Measurements from ENCODE around the gene TBC1D5. TPM values are rescaled to one million over a fixed set of nuclear protein-coding genes. Genes with fewer than 3 reads are reported as not detected.
"Not testable (repeated sequence)": the region's sequence is repeated elsewhere in the genome, so short reads cannot be mapped to it uniquely, and the experiment has no call there.

The TBC1D5 gene
- total RNA-seq, 1 donor from 2014 or later, result 69.4 TPM

DNA sequence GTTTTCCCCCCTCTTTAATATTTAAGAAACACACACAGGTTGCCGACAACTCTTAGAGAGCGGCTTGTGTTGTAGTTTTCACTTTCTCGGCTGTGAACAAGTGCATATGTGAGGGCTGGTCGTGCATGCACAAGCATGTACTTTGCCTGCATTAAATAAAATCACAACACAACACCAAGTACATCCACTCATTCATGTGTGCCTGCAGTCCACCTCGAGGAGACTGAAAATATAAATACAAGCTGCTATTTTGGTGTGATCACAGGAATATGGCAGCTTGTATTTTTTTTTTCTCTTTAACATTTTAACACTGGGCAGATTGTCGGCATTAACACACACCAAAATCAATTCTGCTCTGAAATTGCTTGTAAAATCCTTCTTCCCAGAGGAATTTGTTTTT, 346.4 kb downstream of the TBC1D5 start:
- H3K4me3 ChIP-seq (ENCODE audit: low read length in 3 of 3), result no peak overlapping the region
- H3K27ac ChIP-seq (ENCODE audit: low read depth, low read length), result no peak overlapping the region
- H3K9me3 ChIP-seq (ENCODE audit: control insufficient read depth in 3 of 3, low read length in 3 of 3), result no peaks in the 10 kb centered on the region
- no peak overlapping the region for H3K9ac ChIP-seq (ENCODE audit: low read depth in 1 of 3, low read length in 3 of 3)
- H3K36me3 ChIP-seq (ENCODE audit: control insufficient read depth in 3 of 3, insufficient read depth in 3 of 3, low read length in 3 of 3), result peaks cover 0 to 2% (median 0%) of the 10 kb centered on the region in 3 donors
- no peaks in the 10 kb centered on the region for H3K4me1 ChIP-seq (ENCODE audit: control insufficient read depth in 3 of 3, insufficient read depth in 3 of 3, low read length in 3 of 3)
- H3K27me3 ChIP-seq (ENCODE audit: control insufficient read depth in 3 of 3, insufficient read depth in 3 of 3, low read length in 3 of 3), result no peaks in the 10 kb centered on the region

DNA sequence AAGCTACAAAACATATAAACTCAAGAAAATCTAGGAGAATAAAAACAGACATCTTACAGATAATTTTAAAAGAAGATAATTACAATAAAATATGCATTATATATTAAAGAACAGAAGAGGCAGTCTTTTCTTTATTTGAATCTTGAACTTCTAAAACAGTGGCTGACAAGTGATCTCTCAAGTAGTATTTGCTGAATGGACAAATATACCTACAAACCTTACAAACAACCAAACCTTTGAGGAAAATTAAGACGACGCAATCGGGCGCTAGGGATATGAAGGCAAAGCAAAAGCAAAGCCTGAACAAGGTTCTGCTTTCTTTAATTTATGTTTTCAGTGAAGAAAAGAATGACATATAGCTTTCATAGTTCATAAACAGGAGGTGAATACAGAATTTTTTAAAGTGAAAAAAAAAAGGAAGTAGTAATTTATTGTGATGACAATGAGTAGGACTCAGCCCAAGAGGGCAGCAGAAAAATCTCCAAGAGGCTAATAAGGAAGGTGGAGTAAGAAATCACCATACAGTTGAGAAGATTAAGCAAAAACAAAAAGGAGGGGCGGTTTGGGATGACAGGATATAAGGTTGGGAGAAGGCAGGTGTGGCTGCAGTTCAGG, 347.8 kb downstream of the TBC1D5 start:
- Histone ChIP-seq H3K9me3 (ENCODE audit: control insufficient read depth in 3 of 3, low read length in 3 of 3) (no peaks in the 10 kb centered on the region), H3K4me3 (ENCODE audit: low read length in 3 of 3) (no peak overlapping the region), H3K27ac (ENCODE audit: low read depth, low read length) (no peak overlapping the region), H3K27me3 (ENCODE audit: control insufficient read depth in 3 of 3, insufficient read depth in 3 of 3, low read length in 3 of 3) (no peaks in the 10 kb centered on the region), H3K4me1 (ENCODE audit: control insufficient read depth in 3 of 3, insufficient read depth in 3 of 3, low read length in 3 of 3) (no peaks in the 10 kb centered on the region), H3K36me3 (ENCODE audit: control insufficient read depth in 3 of 3, insufficient read depth in 3 of 3, low read length in 3 of 3) (no peaks in the 10 kb centered on the region), H3K9ac (ENCODE audit: low read depth in 1 of 3, low read length in 3 of 3) (no peak overlapping the region)

DNA sequence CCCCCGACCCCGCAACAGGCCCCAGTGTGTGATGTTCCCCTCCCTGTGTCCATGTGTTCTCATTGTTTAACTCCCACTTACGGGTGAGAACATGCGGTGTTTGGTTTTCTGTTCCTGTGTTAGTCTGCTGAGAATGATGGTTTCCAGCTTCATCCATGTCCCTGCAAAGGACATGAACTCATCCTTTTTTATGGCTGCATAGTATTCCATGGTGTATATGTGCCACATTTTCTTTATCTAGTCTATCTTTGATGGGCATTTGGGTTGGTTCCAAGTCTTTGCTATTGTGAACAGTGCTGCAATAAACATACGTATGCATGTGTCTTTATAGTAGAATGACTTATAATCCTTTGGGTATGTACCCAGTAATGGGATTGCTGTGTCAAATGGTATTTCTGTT, 349.9 kb downstream of the TBC1D5 start:
- H3K27ac ChIP-seq (ENCODE audit: low read depth, low read length); H3K4me1 ChIP-seq (ENCODE audit: control insufficient read depth in 3 of 3, insufficient read depth in 3 of 3, low read length in 3 of 3); H3K9me3 ChIP-seq (ENCODE audit: control insufficient read depth in 3 of 3, low read length in 3 of 3); H3K27me3 ChIP-seq (ENCODE audit: control insufficient read depth in 3 of 3, insufficient read depth in 3 of 3, low read length in 3 of 3); H3K36me3 ChIP-seq (ENCODE audit: control insufficient read depth in 3 of 3, insufficient read depth in 3 of 3, low read length in 3 of 3); H3K9ac ChIP-seq (ENCODE audit: low read depth in 1 of 3, low read length in 3 of 3); H3K4me3 ChIP-seq (ENCODE audit: low read length in 3 of 3): not testable (repeated sequence)

DNA sequence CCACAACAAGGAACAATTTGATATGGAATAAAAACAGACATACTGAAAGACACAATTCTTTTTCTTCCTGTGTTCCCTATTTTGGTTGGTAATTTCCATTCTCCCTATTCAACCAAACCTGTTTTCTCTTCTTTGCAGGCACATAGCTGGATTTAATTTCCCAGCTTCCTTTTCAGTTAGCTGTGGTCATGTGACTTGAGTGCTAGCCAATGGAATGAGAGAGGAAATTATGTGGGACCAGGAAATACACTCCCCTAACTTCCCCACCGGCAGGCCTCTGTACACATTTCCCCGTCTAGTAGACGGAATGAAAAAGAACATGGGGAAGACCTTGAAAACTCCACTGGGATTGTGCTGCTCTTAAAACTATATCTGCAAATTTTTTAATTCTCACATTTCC, 351.6 kb downstream of the TBC1D5 start:
- peaks cover 0 to 4% (median 0%) of the 10 kb centered on the region in 3 donors for H3K36me3 ChIP-seq (ENCODE audit: control insufficient read depth in 3 of 3, insufficient read depth in 3 of 3, low read length in 3 of 3)
- H3K4me1 ChIP-seq (ENCODE audit: control insufficient read depth in 3 of 3, insufficient read depth in 3 of 3, low read length in 3 of 3), result no peaks in the 10 kb centered on the region
- H3K4me3 ChIP-seq (ENCODE audit: low read length in 3 of 3), result no peak overlapping the region
- H3K27ac ChIP-seq (ENCODE audit: low read depth, low read length), result no peak overlapping the region
- H3K27me3 ChIP-seq (ENCODE audit: control insufficient read depth in 3 of 3, insufficient read depth in 3 of 3, low read length in 3 of 3), result no peaks in the 10 kb centered on the region
- H3K9ac ChIP-seq (ENCODE audit: low read depth in 1 of 3, low read length in 3 of 3), result no peak overlapping the region
- H3K9me3 ChIP-seq (ENCODE audit: control insufficient read depth in 3 of 3, low read length in 3 of 3), result no peaks in the 10 kb centered on the region

DNA sequence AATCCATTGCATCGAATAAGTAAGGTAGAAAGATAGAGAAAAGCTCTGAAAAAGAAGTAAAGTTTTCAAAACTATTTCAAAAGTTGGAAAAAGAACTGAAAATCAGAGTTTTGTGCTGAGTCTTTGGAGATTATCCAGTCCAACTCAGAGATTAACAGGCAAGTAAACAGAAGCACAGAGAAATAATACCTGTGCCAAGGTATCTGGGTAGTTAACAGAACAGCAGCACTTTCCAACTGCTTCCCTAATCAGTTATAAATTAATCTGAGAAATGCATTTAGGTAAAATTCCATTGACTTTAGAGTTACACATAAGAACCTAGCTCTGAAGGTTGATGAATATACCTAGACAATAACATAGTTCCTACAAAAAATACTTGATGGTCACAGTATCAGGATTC, 355.3 kb downstream of the TBC1D5 start:
- Histone ChIP-seq H3K27ac (ENCODE audit: low read depth, low read length) (no peak overlapping the region), H3K27me3 (ENCODE audit: control insufficient read depth in 3 of 3, insufficient read depth in 3 of 3, low read length in 3 of 3) (no peaks in the 10 kb centered on the region), H3K36me3 (ENCODE audit: control insufficient read depth in 3 of 3, insufficient read depth in 3 of 3, low read length in 3 of 3) (peaks cover 0 to 4% (median 0%) of the 10 kb centered on the region in 3 donors), H3K4me3 (ENCODE audit: low read length in 3 of 3) (no peak overlapping the region), H3K9me3 (ENCODE audit: control insufficient read depth in 3 of 3, low read length in 3 of 3) (no peaks in the 10 kb centered on the region), H3K9ac (ENCODE audit: low read depth in 1 of 3, low read length in 3 of 3) (no peak overlapping the region), H3K4me1 (ENCODE audit: control insufficient read depth in 3 of 3, insufficient read depth in 3 of 3, low read length in 3 of 3) (no peaks in the 10 kb centered on the region)

DNA sequence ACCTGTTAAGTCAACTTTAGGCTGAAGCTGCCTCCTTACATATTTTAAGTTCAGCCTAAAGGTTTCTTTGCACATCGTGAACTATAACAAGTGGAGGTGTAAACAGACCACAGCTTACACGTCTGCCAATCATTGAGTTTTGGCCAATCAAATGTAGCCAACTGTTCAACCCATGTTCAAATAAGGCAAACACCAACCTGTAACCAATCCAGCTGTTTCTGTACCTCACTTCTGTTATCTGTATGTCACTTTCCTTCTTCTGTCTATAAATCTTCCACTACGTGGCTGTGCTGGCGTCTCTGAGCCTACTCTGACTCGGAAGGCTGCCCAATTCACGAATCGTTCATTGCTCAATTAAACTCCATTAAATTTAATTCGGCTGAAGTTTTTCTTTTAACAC, 356.0 kb downstream of the TBC1D5 start:
- H3K9me3 ChIP-seq (ENCODE audit: control insufficient read depth in 3 of 3, low read length in 3 of 3), result no peaks in the 10 kb centered on the region
- H3K36me3 ChIP-seq (ENCODE audit: control insufficient read depth in 3 of 3, insufficient read depth in 3 of 3, low read length in 3 of 3), result peaks cover 0 to 4% (median 0%) of the 10 kb centered on the region in 3 donors
- no peak overlapping the region for H3K27ac ChIP-seq (ENCODE audit: low read depth, low read length)
- H3K9ac ChIP-seq (ENCODE audit: low read depth in 1 of 3, low read length in 3 of 3), result no peak overlapping the region
- H3K27me3 ChIP-seq (ENCODE audit: control insufficient read depth in 3 of 3, insufficient read depth in 3 of 3, low read length in 3 of 3), result no peaks in the 10 kb centered on the region
- H3K4me1 ChIP-seq (ENCODE audit: control insufficient read depth in 3 of 3, insufficient read depth in 3 of 3, low read length in 3 of 3), result no peaks in the 10 kb centered on the region
- no peak overlapping the region for H3K4me3 ChIP-seq (ENCODE audit: low read length in 3 of 3)

DNA sequence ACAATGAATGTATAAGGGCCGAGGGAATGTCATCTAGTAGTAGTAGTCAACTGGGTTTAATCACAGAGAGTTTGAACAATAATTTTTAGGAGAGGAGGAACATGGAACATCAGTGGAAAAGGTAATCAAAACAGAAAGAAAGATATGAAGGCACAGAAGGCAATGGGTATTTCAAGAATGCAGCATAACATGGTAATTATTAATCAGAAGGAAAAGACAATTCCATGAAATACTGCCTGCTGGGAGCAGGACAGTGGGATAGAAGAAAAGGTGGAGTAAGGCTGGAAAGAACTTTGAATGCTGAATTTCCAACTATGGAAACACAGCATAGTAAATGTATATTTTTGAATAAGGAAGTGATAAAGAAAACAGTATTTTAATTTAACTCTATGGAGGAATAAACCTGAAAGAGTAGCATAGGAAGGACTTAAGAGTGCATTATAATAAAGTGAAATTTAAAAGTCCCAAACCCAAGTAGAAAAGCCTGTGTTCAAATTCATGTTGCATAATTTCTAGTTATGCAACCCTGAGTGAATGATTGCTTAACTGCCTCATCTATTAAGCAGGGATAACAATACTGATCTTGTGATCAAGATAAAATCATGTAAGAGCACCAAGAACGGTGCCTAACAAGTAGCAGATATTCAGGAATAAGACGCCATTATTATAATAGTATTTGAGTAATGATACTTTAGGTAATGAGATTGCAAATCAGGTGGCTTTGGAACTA, 357.7 kb downstream of the TBC1D5 start:
- H3K9ac ChIP-seq (ENCODE audit: low read depth in 1 of 3, low read length in 3 of 3), result no peak overlapping the region
- H3K36me3 ChIP-seq (ENCODE audit: control insufficient read depth in 3 of 3, insufficient read depth in 3 of 3, low read length in 3 of 3), result peaks cover 0 to 4% (median 0%) of the 10 kb centered on the region in 3 donors
- H3K9me3 ChIP-seq (ENCODE audit: control insufficient read depth in 3 of 3, low read length in 3 of 3), result no peaks in the 10 kb centered on the region
- H3K27ac ChIP-seq (ENCODE audit: low read depth, low read length), result no peak overlapping the region
- no peaks in the 10 kb centered on the region for H3K27me3 ChIP-seq (ENCODE audit: control insufficient read depth in 3 of 3, insufficient read depth in 3 of 3, low read length in 3 of 3)
- H3K4me3 ChIP-seq (ENCODE audit: low read length in 3 of 3), result no peak overlapping the region
- no peaks in the 10 kb centered on the region for H3K4me1 ChIP-seq (ENCODE audit: control insufficient read depth in 3 of 3, insufficient read depth in 3 of 3, low read length in 3 of 3)

GRCh38 chr3:17373304-17373703, 369.1 kb downstream of the TBC1D5 start:
- no peaks in the 10 kb centered on the region for H3K4me1 ChIP-seq (ENCODE audit: control insufficient read depth in 3 of 3, insufficient read depth in 3 of 3, low read length in 3 of 3)
- no peaks in the 10 kb centered on the region for H3K9me3 ChIP-seq (ENCODE audit: control insufficient read depth in 3 of 3, low read length in 3 of 3)

DNA sequence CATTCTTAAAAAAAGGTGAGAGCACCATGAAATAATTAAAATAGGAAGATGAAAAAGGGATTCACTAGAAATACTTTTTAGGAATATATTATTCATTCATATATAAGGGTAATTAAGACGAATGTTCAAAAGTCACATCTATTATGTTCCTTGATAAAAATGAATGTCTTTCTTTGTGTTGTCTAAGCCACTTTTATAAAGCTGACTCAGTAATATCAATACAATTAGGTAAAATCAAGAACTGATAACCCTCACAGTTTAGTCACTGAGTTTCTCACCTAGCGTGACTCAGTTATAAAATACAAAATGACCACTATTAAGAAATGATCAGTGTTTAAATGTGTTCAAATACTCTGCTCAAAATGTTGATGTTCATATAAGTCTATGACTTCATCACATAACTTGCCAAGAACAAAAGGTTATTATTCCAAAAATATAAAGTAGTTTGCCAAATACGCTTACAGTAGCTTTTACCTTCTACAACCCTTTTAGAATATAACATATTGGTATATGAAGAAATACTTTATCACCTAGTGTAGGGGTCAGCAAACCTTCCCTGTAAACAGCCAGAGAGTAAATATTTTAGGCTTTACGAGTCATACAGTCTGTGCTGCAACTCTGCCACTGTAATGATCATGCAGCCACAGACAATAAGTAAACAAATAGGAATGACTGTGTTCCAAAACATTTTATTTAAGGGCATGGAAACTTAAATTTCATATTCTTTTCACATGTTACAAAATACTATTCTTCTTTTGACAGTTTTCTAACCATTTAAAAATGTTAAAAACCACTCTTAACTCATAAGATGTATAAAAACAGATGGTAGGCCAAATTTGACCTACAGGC, 369.8 kb downstream of the TBC1D5 start:
- Histone ChIP-seq H3K36me3 (ENCODE audit: control insufficient read depth in 3 of 3, insufficient read depth in 3 of 3, low read length in 3 of 3) (peaks cover 0 to 9% (median 0%) of the 10 kb centered on the region in 3 donors), H3K9me3 (ENCODE audit: control insufficient read depth in 3 of 3, low read length in 3 of 3) (no peaks in the 10 kb centered on the region)

More at GRCh38 chr3:17373304-17373703, 369.1 kb downstream of the TBC1D5 start:
- H3K4me3 ChIP-seq (ENCODE audit: low read length in 3 of 3), result no peak overlapping the region
- H3K36me3 ChIP-seq (ENCODE audit: control insufficient read depth in 3 of 3, insufficient read depth in 3 of 3, low read length in 3 of 3), result peaks cover 0 to 9% (median 0%) of the 10 kb centered on the region in 3 donors
- H3K27ac ChIP-seq (ENCODE audit: low read depth, low read length), result no peak overlapping the region
- H3K27me3 ChIP-seq (ENCODE audit: control insufficient read depth in 3 of 3, insufficient read depth in 3 of 3, low read length in 3 of 3), result no peaks in the 10 kb centered on the region
- no peak overlapping the region for H3K9ac ChIP-seq (ENCODE audit: low read depth in 1 of 3, low read length in 3 of 3)

GRCh38 chr3:17369973-17370372, 372.5 kb downstream of the TBC1D5 start:
- H3K9me3 ChIP-seq (ENCODE audit: control insufficient read depth in 3 of 3, low read length in 3 of 3), result no peaks in the 10 kb centered on the region
- no peaks in the 10 kb centered on the region for H3K27me3 ChIP-seq (ENCODE audit: control insufficient read depth in 3 of 3, insufficient read depth in 3 of 3, low read length in 3 of 3)
- H3K36me3 ChIP-seq (ENCODE audit: control insufficient read depth in 3 of 3, insufficient read depth in 3 of 3, low read length in 3 of 3), result peaks cover 0 to 9% (median 0%) of the 10 kb centered on the region in 3 donors
- H3K4me3 ChIP-seq (ENCODE audit: low read length in 3 of 3), result no peak overlapping the region
- H3K4me1 ChIP-seq (ENCODE audit: control insufficient read depth in 3 of 3, insufficient read depth in 3 of 3, low read length in 3 of 3), result no peaks in the 10 kb centered on the region
- H3K27ac ChIP-seq (ENCODE audit: low read depth, low read length), result no peak overlapping the region
- no peak overlapping the region for H3K9ac ChIP-seq (ENCODE audit: low read depth in 1 of 3, low read length in 3 of 3)

More for the DNA sequence above, 369.8 kb downstream of the TBC1D5 start:
- H3K4me1 ChIP-seq (ENCODE audit: control insufficient read depth in 3 of 3, insufficient read depth in 3 of 3, low read length in 3 of 3), result no peaks in the 10 kb centered on the region
- H3K9ac ChIP-seq (ENCODE audit: low read depth in 1 of 3, low read length in 3 of 3), result no peak overlapping the region
- no peaks in the 10 kb centered on the region for H3K27me3 ChIP-seq (ENCODE audit: control insufficient read depth in 3 of 3, insufficient read depth in 3 of 3, low read length in 3 of 3)
- no peak overlapping the region for H3K27ac ChIP-seq (ENCODE audit: low read depth, low read length)
- H3K4me3 ChIP-seq (ENCODE audit: low read length in 3 of 3), result no peak overlapping the region
